NT2/D1 (cell line): ENCODE results near the gene QRFP.
"Not testable (repeated sequence)": the region's sequence is repeated elsewhere in the genome, so short reads cannot be mapped to it uniquely, and the experiment has no call there.

Experiments
- DNase-seq: peaks from one replicate; pipeline ENCODE4 v3.0.0-alpha.2; 2011; ENCODE audit warnings: low read depth, low spot score
- H3K27me3 ChIP-seq: 2 replicates; pipeline ENCODE4 v1.6.0; 2011; ENCODE audit warnings: mild to moderate bottlenecking; ENCODE audit not compliant: insufficient read length, insufficient read depth
- H3K36me3 ChIP-seq: 2 replicates; pipeline ENCODE4 v1.6.1; 2011; ENCODE audit warnings: mild to moderate bottlenecking, low read length, mixed read lengths; ENCODE audit not compliant: insufficient read depth, insufficient read length
- H3K4me1 ChIP-seq: 2 replicates; pipeline ENCODE4 v1.5.1; 2011; ENCODE audit not compliant: insufficient read depth, insufficient read length
- H3K4me3 ChIP-seq: 2 replicates; pipeline ENCODE4 v1.5.1; 2011; ENCODE audit warnings: low read depth; ENCODE audit not compliant: insufficient read length
- H3K9ac ChIP-seq: 2 replicates; pipeline ENCODE4 v1.6.0; 2011; ENCODE audit warnings: low read depth; ENCODE audit not compliant: insufficient read length
- H3K9me3 ChIP-seq: 2 replicates; pipeline ENCODE4 v1.5.1; 2011; ENCODE audit warnings: mild to moderate bottlenecking, low read length; ENCODE audit not compliant: insufficient read depth
- SUZ12 ChIP-seq: IDR thresholded peaks from 2 replicates; pipeline ENCODE4 v1.6.1; 2011; ENCODE audit not compliant: insufficient read length, insufficient read depth; ENCODE audit errors: extremely low read depth
- YY1 ChIP-seq: IDR thresholded peaks from 2 replicates; pipeline ENCODE4 v1.6.1; 2011; ENCODE audit not compliant: insufficient read length, insufficient read depth
- ZNF274 ChIP-seq: IDR thresholded peaks from 2 replicates; pipeline ENCODE4 v1.6.1; 2011; ENCODE audit warnings: mild to moderate bottlenecking, low read depth, low read length

The QRFP gene

DNA sequence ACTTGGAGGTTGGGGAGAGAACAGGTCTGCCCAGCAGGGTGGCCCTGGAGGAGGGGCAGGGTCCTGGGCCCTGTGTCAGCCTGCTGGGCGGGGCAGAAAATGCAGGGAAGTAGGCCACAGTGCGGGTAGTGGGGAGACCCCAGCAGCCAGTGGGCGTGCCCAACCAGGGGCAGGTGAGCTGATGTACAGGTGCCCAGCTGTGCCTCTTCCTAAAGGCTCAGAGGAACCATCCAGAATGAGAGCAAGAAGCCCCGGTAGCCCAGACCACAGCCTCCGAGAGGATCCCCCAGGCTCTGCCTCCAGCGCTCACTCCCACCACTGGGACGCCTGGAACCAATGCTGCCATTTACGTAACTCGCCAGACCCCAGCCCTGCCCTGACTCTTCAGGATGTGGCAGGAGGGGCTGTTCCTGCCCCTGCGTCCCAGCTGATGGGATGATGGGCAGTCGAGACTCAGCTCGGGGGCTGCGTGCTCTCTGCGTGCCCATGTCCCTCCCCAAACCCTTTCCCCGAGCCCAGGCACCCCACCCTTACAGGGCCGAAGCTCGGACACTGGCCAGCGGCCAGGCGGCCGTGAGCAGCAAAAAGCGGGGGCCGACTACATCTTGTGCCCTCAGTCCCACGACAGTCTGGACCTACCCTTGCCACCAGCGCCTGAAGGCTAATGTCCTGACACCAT is 17.9 kb upstream of the QRFP start:
- DNase-seq = no peak
- Histone ChIP-seq H3K9ac (peak overlapping the region; percentile 17), H3K27me3 (no peaks in the 10 kb centered on the region), H3K36me3 (no peaks in the 10 kb centered on the region), H3K4me3 (no peak overlapping the region), H3K9me3 (no peaks in the 10 kb centered on the region; the same call in 1 of the 2 replicates), H3K4me1 (peaks cover 40% of the 10 kb centered on the region)
- TF ChIP-seq ZNF274 = no peak
- no peak for TF ChIP-seq SUZ12
- no peak for TF ChIP-seq YY1

DNA sequence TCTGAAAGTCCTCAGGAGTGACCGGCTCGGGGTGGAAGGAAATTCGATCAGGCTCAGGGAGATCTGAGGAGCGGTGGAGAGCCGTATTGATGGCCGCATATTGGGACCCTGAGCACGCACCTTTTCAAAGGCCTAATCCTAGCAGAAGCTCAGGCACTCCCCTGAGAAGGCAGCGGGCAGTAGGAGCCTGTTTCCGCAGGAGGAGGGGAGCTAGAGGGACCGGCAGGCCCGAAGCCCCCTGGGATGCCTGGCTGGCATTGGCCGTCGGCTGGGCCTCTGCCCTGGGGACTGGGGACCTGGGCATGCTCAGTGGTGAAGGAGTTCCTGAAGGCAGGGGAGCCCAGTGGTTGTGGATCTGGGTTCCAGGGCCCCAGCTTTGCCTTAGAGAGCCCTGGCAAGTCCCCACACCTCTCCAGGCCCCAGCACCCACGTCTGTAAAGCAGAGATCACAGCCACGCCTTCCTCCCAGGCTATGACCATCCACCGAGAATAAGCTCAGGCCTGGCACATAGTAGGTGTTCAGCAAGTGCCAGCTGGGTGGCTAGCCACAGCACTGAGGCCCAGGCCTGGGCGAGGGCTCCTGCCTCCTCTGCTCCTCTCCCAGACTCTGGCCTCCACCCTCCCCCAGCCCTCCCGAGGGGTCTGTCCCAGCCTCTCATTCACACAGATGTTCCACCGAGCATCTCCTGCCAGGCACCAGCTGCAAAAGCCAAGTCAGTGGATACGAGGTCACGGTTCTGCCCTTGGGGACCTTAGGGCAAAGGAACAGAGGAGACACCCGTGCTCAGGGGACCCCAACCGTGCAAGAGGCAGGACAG is 17.2 kb upstream of the QRFP start:
- no peak for DNase-seq
- H3K9me3 ChIP-seq = no peaks in the 10 kb centered on the region; the same call in 1 of the 2 replicates

DNA sequence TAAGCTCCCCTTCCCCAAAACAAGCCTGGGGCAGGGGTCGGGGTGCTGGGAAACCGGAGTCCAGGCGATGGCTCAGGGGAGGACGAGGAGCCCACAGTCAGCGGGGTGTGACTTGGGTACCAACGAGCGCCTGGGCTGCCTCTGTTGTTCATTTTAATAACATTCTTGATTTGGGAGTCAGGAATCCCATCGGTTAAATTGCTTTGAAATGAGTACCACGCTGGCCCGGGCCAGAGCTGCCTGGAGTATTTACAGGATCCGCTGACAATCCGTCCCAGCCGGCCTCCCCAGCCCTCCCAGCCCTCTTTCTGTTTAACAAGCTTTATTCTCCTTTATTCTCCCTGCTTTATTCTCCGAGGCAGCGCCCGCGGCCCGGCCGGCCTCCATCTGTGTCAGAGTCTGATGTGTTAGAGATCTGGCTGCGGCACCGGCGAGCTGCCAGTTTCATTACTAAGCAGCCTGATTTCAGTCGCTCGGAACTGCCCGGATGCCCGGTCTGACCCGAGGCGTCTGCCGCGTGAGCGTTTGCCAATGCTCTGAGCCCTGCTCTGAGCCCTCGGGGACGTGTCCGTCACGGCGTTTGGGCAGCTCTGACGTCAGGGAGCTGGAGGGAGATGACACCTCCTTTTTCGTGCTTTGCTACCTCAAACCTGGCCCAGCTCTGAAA is 16.5 kb upstream of the QRFP start:
- no peaks in the 10 kb centered on the region; the same call in 1 of the 2 replicates for H3K9me3 ChIP-seq
- DNase-seq = no peak
- peak overlapping the region; percentile 11 for H3K9ac ChIP-seq
- H3K4me3 ChIP-seq = no peak overlapping the region
- no peak for TF ChIP-seq SUZ12
- H3K4me1 ChIP-seq = peaks cover 36% of the 10 kb centered on the region
- H3K27me3 ChIP-seq = no peaks in the 10 kb centered on the region
- no peaks in the 10 kb centered on the region for H3K36me3 ChIP-seq

More for the DNA sequence above, 17.2 kb upstream of the QRFP start:
- H3K36me3 ChIP-seq = no peaks in the 10 kb centered on the region
- H3K4me3 ChIP-seq = no peak overlapping the region
- TF ChIP-seq YY1 = no peak
- no peak for TF ChIP-seq SUZ12
- no peak for TF ChIP-seq ZNF274
- no peaks in the 10 kb centered on the region for H3K27me3 ChIP-seq
- H3K9ac ChIP-seq = peak overlapping the region; percentile 11
- peaks cover 32% of the 10 kb centered on the region for H3K4me1 ChIP-seq

DNA sequence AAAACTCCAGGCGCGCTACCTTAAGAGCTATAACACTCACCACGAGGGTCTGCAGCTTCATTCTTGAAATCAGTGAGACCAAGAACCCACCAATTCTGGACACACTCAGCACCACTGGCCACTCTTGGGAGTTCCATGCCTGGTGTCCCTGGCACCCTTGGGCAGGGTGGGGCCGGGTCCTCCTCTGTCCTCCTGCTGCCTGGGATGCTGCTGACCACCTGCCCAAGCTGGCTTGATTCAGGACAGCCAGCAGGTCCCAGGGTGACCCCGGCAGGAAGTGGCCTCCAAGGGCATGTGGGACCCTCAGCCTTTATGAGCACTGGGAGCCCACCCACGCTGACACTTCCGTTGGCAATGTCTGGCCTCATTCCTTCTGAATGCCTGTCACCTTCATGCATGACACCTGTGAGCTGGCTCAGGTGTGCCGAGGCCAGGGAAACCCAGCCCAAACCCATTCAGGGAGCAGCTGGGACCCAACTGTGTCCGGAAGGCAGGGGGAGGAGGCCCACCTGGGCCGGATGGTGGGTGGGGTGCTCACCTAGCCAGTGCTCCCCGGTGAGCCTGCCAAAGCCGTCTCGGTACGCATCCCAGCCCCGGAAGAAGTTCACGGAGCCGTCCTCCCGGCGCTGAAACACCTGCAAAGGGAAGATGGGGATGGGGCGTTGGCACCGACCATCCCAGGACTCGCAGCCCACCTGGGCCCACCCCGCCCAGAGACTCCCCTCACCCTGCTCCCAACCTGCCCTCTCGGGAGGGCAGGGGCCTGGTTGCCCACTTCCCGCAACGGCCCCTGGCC is 14.8 kb upstream of the QRFP start:
- no peaks in the 10 kb centered on the region for H3K36me3 ChIP-seq
- H3K4me3 ChIP-seq = no peak overlapping the region
- H3K9me3 ChIP-seq = no peaks in the 10 kb centered on the region; the same call in 1 of the 2 replicates
- no peak overlapping the region for H3K9ac ChIP-seq
- DNase-seq = no peak
- no peaks in the 10 kb centered on the region for H3K27me3 ChIP-seq
- H3K4me1 ChIP-seq = peaks cover 29% of the 10 kb centered on the region
- TF ChIP-seq YY1 (no peak), SUZ12 (no peak), ZNF274 (no peak)

DNA sequence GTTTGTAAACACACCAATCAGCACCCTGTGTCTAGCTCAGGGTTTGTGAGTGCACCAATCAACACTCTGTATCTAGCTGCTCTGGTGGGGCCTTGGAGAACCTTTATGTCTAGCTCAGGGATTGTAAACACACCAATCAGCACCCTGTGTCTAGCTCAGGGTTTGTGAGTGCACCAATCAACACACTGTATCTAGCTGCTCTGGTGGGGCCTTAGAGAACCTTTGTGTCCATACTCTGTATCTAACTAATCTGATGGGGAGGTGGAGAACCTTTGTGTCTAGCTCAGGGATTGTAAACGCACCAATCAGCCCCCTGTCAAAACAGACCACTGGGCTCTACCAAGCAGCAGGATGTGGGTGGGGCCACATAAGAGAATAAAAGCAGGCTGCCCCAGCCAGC is 14.1 kb upstream of the QRFP start:
- not testable (repeated sequence) for H3K4me3 ChIP-seq, H3K9ac ChIP-seq, H3K9me3 ChIP-seq, H3K27me3 ChIP-seq, DNase-seq, H3K36me3 ChIP-seq
- H3K4me1 ChIP-seq = peaks cover 32% of the 10 kb centered on the region

DNA sequence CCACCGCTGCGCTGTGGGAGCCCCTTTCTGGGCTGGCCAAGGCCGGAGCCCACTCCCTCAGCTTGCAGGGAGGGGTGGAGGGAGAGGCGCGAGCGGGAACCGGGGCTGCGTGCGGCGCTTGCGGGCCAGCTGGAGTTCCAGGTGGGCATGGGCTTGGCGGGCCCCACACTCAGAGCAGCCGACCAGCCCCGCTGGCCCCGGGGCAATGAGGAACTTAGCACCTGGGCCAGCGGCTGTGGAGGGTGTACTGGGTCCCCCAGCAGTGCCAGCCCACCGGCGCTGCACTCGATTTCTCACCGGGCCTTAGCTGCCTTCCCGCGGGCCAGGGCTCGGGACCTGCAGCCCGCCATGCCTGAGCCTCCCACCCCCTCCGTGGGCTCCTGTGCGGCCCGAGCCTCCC is 13.4 kb upstream of the QRFP start:
- H3K36me3 ChIP-seq, H3K4me3 ChIP-seq, DNase-seq, H3K9ac ChIP-seq, H3K9me3 ChIP-seq, H3K27me3 ChIP-seq: not testable (repeated sequence)
- peaks cover 31% of the 10 kb centered on the region for H3K4me1 ChIP-seq

DNA sequence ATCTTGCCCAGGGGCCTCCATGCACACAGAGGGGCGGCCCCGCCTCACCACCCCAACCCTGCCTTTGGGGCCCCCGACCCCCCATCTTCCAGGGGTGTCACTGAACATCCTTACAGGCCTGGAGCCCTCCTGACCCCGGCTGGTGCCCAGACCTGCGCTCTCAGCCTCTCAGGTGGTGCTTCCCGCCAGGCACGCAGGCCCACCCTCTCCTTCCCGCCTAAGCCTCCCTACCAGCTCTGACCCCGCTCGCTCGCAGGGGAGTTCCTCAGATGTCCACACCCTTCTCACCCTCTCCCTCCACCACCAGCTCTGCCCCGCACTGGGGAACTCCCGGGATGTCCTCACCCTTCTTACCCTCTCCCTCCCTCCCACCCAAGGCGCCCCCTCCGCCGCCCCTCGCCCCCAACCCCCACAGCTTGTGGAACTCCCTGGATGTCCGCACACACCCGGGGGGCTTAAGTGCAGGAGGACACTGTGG is 12.3 kb upstream of the QRFP start:
- no peaks in the 10 kb centered on the region; the same call in 1 of the 2 replicates for H3K9me3 ChIP-seq
- no peak for DNase-seq
- peaks cover 21% of the 10 kb centered on the region for H3K4me1 ChIP-seq
- no peak overlapping the region for H3K9ac ChIP-seq
- H3K27me3 ChIP-seq = no peaks in the 10 kb centered on the region
- no peak for TF ChIP-seq ZNF274
- no peak for TF ChIP-seq YY1
- no peak for TF ChIP-seq SUZ12
- H3K36me3 ChIP-seq = no peaks in the 10 kb centered on the region
- H3K4me3 ChIP-seq = no peak overlapping the region
